Inflammatory macrophage treated with lipopolysaccharide for 4 hours (primary cell): ENCODE results near the gene BRSK2.

Source experiments
- DNase-seq: peaks from one replicate; pipeline ENCODE4 v3.0.0-alpha.2; 2020

Gene BRSK2

DNA sequence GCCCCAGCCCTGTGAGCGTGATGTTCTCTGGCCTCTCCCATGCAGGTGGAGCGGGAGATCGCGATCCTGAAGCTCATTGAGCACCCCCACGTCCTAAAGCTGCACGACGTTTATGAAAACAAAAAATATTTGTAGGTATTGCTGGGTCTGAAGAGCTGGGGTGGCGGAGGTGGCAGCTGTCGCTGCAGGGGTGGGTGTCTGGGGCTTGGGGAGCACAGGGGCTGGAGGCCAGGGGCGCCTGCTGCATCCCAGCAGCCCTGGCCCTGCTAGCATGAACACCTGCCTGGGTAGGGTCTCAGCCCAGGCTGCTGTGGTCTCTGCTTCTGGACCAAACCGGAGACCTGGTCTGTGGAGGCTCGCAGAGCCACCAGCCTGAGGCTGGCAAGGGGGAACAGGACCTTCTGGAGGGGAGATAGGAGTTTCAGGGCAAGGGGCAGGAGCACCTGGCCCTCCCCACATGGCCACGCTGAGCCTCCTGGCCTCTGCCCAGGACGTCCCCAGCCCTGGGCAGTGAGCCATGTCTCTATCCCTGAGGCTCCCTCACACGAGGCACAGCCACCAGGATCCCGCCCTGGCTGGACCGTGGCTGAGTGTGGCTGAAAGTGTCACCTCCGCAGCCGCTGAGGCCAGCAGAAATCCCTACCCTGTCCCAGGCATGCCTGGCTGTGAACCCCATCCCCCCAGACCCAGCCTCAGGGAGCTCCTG lies 48.7 kb downstream of the BRSK2 start:
- no peak for DNase-seq

DNA sequence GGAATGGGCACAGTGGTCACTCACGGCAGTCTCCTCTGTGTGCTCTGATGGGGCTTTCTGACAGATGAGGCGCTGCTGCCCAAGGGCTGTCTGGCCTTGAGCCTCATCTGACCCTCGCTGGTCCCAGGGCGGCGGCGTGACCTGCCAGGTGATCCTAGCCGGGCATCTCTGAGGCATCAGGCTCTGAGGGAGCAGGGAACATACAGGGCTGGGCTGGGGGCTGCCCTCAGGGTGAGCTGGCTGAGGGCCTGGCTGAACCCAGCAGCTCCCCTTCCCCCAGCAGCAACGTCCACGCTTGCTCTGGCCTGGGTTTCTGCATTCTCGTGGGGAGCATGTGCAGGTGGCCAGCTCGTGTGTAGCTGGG lies 49.2 kb downstream of the BRSK2 start:
- DNase-seq: no peak

DNA sequence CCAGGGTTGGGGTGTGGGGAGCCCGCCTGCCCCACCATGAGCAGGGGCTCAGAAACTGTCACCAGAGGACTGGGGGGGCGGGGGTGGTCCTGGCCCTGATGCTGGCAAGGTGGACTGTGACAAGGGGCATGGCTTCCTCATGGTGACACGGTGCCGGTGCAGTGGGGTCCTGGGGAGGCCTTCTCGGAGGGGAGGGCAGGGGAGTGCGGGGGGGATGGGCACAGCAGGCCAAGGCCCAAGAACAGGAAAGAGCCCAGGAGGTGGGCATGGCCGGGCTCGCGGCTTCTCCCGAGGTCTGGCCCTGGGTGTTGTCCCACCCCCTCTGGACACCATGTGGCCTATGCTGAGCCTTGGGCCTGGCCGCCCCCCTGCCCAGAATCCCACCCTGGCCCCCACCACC lies 49.6 kb downstream of the BRSK2 start:
- DNase-seq: no peak

DNA sequence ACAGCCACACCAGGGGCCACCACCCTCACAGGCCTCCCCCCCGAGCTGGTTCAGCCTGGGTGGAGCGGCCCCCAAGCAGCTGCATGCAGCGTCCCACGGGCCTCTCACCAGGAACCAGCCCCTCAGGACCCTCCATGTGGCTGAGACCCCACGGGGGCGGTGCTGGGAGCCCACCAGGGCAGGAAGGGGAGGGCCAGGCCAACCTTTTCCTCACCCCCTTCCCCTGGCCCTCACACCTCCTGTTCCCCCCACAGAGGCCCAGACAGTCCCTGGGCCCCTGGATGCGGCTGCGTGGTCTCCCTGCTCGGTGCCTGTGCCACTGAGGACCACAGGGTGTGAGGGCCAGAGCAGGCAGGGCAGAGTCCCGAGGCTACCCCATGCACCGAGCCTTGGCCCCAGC lies 50.3 kb downstream of the BRSK2 start:
- DNase-seq: no peak

DNA sequence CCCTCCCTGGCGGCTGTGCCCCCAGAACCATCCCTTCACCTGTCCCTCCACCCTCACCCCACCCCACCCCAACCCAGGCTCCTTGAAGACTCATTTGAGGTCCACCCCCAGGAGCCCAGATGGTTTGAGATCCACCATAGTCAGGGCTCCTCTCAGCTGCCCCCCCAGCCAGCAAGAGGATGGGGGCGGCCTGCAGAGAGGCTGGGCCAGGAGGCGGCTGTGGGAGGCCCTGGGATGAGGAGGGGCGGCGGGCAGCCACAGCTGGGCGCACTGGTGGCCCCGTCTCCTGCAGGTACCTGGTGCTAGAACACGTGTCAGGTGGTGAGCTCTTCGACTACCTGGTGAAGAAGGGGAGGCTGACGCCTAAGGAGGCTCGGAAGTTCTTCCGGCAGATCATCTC lies 50.8 kb downstream of the BRSK2 start:
- DNase-seq: no peak

DNA sequence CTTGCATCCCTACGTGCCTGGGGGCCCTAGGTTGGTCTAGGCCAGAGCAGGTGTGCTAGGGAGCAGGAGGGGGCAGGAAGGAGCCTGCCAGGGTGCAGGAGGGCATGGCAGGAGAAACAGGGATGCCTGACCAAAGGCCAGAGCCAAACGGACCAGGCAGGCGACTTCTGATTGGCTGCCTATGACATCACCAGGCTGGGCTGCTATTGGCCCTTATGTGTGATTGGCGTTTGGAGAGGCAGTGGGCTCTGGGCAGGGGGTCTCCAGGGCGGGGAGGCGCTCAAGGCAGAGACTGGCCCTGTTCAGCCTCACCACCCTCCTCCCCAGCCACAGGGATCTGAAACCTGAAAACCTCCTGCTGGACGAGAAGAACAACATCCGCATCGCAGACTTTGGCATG lies 52.4 kb downstream of the BRSK2 start:
- DNase-seq: no peak

DNA sequence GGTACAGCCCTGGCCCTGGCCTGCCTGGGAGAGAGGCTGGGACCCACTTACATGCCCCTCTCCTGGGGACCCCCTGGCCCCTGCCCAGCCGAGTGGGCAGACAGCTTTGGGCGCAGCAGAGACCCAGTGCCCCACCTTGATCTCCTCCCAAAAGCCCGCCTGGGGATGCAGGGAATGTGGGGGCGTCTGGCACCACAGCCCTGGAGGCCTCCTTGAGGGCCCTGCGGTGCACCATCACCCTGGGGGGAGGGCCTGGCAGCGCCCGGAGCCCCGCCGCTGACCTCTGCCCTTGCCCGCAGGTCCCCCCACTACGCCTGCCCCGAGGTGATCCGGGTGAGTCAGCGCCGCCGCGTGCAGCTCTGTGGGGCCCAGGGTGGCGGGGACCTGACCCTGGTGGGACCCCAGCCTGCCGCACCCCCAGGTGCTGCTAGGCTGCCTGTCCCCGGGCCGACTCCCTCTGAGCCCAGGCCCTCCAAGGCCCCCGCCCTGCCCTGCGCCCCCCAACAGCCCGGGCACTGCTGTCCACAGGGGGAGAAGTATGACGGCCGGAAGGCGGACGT lies 53.2 kb downstream of the BRSK2 start:
- DNase-seq: no peak

DNA sequence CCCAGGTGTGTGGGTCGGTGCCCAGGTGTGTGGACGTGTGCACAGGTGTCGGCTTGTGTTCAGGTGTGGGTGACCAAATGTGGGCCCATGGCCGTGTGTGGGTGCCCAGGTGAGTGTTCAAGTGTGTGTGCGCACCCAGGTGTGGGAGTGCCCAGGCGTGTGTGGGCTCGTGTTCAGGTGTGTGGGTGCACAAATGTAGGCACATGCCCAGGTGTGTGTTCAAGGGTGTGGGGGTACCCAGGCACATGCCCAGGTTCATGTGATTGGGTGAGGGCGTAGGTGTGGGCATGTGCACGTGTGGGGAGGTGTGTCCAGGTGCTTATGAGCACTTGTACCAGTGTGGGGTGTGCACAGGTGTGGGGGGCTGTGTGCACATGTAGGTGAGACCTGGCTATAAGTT lies 54.0 kb downstream of the BRSK2 start:
- no peak for DNase-seq

DNA sequence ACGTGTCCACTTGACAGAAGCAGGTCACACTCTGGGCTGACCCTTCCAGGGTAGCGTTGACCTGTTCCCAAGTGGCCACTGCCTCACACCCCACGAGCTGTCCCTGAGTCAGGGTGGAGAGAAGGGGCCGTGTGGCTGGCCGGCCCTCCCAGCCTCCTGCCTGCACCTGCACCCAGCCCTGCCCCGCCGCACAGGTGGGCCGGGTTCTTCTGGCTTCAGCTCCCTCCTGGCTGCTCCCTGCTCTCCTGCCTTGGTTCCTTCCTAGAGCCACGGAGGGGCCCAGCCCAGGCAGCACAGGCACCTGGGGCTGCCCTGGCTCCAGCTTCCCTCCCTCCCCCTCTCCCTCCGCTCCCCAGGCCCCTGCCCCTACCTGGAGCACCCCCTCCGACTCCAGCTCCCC lies 54.6 kb downstream of the BRSK2 start:
- no peak for DNase-seq

DNA sequence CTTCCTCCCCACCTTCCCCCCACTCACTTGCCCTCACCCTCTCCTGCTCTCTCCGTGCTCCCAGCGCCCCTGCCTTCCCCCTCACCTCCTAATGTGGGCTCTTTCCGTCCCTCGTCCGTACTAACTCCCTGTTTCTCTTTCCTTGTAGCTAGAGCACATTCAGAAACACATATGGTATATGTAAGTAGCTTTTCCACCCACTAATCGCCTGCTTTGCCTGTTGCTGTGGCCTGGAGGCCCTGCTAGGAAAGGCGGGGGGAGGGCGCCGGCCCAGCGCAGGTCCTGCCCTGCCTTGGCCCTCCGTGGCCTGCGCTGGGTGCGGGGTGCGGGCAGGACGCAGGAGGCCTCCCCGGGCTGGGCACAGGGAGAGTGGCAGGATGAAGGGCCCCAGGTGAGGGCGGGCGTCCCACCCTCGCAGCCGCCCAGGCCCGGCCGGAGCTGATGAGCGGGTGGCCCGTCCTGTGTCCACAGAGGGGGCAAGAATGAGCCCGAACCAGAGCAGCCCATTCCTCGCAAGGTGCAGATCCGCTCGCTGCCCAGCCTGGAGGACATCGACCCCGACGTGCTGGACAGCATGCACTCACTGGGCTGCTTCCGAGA lies 55.2 kb downstream of the BRSK2 start:
- no peak for DNase-seq

DNA sequence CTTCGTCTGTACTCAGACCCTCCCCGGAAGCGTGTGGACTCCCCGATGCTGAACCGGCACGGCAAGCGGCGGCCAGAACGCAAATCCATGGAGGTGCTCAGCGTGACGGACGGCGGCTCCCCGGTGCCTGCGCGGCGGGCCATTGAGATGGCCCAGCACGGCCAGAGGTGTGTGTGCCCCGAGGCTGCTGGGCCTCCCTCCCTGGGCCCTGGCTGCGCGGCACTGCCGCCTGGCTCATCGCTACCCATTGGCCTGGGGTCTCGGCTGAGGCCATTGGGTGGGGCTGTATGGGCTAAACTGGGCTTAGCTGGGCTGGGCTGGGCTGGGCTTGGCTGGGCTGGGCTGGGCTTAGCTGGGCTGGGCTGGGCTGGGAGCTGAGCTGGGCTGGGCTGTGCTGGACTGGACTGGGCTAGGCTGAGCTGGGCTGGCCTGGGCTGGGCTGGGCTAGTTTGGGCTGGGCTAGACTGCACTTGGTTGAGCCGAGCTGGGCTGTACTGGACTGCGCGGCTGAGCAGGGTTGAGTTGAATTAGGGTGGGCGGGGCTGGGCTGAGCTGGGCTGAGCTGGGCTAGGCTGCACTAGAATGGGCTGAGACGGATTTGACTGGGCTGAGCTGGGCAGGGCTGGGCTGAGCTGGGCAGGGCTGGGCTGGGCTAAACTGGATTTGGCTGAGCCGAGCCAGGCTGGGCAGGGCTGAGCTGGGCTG lies 56.2 kb downstream of the BRSK2 start:
- DNase-seq: no peak

DNA sequence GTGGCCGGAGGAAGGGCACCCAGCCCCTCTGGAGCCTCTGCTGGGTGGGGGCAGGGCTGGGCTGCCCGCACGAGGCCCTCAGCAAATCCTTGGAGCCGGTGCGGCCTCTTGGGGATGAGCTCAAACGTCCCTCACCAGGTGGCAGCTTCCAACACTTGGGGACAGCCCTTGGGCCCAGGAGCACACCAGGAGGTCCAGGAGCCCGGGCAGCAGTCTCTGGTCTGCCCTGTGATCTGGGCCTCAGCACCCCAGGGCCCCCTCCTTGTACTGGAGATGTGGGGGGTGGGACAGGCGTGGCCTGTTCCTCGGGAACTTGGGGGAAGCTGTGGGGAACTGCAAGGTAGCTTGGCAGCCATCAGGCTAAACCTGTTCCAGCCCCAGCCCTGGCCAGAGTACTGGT lies 56.9 kb downstream of the BRSK2 start:
- DNase-seq: no peak

DNA sequence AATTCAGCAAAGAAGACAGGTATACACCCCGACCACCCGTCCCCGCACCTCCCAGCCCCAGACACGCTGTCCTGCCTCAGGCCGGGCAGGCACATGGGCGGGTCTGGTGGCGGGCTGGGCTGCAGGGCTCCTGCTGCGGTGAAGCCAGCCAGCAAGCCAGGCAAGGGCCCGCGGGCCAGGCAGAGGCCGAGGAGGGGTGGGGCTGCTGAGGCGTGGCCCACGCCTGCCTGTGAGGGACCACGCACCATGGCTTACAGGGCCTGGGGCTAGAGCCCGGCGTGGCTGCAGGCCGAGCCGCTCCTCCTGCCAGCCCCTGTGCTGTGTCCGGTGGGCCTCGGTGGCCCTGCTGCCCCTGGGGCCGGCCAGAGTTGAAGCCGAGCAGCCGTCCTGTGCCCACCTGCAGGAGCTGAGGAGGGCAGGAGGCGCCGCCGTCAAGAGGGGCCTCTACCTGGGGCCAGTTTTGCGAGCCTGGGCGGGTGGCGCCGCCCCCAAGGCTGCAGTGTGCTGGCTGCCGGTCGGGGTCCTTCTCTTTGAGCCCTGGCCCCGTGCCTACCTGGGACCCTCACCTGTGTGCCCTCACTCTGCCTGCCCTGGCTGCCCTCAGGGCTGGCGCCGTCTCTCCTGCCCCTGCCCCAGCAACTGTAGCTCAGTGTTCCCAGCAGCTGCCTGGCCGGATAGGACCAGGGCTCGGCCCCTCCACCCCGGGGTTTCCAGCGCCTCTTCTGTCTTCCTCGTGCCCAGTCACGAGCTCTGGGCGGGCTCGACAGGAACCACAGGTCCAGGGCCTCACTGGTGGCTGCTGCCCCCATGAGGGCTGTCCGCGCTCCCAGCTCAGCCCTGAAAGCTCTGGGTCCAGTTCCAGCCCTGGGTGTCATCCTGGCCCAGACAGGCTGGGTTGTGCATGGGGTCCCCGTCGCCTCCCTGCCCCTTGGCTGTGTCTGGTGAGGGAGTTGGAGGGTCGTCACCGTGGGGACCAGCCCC lies 58.4 kb downstream of the BRSK2 start:
- DNase-seq: no peak

DNA sequence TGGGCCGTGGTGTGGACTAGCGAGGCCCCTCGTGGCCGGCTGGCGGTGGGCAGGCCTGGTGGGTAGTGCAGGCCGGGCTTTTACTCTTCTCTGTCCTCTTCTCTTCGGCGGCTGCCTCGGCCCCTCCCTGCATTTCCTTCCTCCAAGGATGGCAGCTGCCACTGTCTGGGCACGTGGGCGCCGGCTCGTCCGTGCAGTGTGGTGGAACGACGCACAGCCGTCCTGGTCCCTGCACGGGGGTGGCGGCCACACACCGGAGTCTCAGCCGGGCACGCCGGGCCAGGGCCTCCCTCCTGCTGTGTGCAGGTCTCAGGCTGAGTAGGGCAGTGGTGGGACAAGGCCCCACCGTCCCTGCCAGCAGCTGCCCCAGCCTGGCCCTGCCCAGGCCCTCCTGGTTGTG lies 59.1 kb downstream of the BRSK2 start:
- DNase-seq: no peak

DNA sequence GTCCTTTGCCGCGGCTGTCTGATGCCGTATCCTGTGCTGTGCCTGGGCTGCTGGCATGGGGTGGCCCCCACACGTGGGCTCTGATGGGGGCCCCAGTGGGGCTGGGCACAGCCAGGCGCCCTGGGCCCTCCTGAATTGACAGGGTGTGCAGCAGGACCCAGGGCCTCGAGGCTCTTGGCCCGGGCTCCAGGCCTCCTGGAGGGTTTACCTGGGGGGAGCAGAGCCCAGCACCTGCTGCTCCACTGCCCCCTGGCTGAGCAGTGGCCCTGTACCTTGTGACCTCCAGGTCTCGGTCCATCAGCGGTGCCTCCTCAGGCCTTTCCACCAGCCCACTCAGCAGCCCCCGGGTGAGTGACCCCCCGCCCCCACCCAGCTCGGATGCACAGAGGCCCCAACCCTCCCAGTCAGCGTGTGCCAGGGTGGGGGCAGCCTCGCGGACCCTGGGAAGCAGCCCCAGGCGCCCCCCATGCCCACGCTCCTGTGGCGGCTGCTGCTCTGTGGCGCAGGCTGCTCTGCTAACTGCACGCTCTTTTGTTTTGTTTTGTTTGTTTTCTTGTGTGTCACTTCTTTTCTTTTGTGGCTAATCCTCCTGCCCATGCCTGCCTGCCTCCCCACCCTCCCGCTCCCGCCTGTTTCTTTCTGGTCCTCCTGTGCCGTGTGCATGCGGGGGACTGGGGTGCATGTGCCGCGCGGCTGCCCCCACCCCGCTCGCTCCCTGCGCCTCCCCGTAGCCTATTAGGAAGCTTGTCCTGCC lies 59.9 kb downstream of the BRSK2 start:
- DNase-seq: no peak

DNA sequence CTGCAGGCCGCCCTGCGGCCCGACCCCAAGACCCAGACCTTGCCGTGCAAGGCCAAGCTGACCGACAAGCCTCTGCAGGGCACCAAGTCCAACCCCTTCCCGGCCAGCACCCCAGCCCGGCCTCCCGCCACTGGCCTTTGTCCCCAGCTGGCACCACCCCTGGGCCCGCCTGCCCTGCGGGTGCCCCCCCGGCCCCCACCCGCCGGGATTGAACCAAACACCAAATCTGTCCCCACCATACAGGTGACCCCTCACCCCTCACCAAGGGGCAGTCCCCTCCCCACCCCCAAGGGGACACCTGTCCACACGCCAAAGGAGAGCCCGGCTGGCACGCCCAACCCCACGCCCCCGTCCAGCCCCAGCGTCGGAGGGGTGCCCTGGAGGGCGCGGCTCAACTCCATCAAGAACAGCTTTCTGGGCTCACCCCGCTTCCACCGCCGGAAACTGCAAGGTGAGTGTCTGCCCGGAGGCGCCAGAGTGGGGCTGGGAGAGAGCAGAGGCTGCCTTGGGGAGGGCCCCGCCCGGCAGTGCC lies 60.7 kb downstream of the BRSK2 start:
- DNase-seq: no peak

DNA sequence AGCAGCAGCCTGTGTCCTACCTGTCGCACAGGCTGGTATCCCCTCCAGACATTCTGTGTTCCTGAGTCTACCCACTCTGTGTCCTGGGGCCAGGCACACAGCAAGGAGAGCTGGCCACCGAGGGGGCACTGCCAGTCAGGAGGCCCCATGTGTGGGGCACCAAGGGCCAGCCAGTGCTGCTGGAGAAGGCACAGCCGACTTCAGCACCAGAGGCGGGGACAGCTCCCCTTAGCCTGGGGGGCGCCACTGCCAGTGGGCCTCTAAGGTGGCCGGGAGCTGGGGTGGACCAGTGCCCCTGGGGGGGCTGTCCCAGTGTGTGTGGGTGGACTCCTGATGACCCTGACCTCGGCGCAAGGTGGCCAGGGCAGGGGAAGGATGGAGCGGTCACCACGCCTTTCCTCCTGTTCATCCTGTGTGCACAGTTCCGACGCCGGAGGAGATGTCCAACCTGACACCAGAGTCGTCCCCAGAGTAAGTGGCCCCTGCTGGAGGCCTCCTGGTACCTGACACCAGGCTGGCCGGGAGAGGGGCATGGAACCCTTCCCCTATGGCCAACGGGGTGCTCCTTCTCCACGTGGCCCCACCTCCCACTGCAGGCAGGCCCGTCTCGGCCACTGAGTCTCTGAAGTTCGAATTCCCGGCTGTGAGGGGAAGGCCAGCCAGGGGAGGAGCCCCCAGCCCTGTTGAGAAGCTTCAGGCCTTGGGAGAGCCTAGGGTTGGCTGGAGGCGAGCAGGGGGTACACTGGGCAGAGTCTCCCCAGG lies 61.4 kb downstream of the BRSK2 start:
- no peak for DNase-seq

DNA sequence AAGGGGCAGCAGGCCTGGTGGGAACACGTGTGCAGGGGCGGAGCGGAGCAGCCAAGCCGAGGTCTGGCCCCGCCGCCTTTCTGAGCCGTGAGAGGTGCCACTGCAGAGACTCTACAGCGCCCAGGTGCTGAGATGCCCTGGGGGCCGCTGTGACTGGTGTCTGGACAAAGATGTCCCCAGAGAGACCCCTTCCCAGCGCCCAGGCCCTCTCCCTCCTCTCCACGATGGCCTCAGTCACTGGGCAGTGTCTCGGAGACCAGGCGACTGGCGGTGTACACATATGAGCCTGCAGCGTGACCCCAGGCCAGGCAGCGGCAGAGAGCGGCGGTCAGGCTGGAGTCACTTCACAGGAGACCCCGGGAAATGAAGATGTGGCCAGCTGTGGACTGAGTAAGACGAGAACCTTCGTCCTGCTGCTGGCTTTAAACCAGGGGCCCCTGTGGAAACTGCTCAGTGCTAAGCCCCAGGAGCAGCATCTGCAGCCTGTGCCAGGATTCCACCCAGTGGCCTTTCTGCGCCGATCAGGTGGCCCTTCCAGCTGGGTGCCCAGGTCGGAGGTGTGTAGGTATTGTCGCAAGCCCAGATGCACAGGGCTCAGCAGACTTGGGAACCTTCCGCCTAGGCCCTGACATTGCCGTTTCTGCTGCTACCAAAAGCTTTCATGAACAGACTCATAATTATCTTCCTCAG lies 62.2 kb downstream of the BRSK2 start:
- DNase-seq: no peak

DNA sequence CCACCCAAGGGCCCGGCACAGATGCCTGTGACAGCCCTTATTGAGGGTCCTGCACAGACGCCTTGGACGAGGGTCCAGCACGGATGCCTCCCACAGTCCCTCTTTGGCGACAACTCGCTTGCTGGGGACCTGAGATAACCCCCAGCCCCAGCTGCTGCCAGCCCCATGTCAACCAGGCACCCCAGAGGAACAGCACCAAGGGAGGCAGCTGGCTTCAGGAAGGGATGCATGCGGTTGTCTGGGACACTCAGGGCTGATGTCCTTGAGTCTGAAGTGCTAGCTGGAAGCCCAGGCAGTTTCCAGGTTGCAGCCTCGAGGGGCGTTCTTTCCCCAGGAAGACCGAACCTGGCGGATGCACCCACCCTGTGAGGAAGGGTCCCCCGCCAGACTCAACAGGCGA lies 63.0 kb downstream of the BRSK2 start:
- no peak for DNase-seq

DNA sequence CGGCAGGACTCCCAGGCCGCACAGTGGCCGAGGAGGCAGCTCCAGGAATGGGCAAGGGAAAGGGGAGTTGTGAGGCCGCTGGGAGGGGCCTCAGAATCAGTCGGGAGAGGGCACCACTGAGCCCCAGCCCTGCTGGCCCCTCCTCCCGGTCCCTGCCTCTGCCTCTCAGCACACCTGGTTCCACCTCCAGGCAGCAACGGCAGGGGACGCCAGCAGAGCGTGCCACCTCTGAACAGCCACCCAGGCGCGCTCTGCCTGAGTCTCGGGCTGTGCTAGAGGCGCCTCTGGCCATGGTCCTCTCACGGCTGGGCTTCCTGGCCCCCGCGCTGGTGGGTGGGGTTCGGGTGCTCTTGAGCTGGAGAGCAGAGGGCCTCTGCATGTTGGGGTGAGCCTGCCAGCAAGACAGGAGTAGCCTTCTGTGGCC lies 63.9 kb downstream of the BRSK2 start:
- no peak for DNase-seq

DNA sequence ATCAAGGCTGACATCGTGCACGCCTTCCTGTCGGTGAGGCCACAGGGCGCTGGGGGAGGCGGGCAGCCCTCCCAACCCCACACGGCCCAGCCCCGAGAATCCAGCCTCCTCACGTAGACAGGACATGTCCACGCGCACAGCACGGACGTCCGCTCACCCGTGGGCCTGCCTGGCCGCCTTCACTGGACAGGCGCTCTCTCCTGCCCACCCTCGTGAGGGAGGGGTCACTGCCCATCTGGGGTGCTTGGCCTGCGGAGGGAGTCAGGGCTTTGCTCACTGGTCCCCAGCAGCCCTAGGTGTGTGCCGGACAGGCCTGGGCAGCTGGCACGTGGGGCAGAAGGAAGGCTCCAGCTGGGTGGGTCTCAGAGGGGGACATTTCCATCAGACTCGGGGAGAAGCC lies 64.8 kb downstream of the BRSK2 start:
- DNase-seq: no peak
